Tibial nerve (tissue), 4 donors: ENCODE measurements around the gene ADAMTS9. TPM values are rescaled to one million over a fixed set of nuclear protein-coding genes. Genes with fewer than 3 reads are reported as not detected.

Experiments
- DNase-seq, 2 donors: peaks; one replicate each; pipeline ENCODE4 v3.0.0-alpha.2; 2019; ENCODE audit warnings: low spot score in 2 of 2
- H3K27ac ChIP-seq, 4 donors: fragments of 200-600 bp; sonication (generic) in 3 of 4; one replicate each; pipeline ENCODE4 v1.5.1; 2017 to 2019; ENCODE audit warnings: mild to moderate bottlenecking in 1 of 4
- H3K27me3 ChIP-seq, 2 donors: fragments of 200-600 bp; sonication (generic) in 1 of 2; one replicate each; pipeline versions ENCODE4 v1.5.1 to v1.6.0; 2017 to 2019
- H3K36me3 ChIP-seq, 3 donors: fragments of 200-600 bp; sonication (generic); one replicate each; pipeline ENCODE4 v1.5.1; 2018 to 2019
- H3K4me1 ChIP-seq, 4 donors: fragments of 200-600 bp; sonication (generic) in 3 of 4; one replicate each; pipeline ENCODE4 v1.5.1; 2017 to 2019
- H3K4me3 ChIP-seq, 4 donors: fragments of 200-600 bp; sonication (generic) in 3 of 4; one replicate each; pipeline ENCODE4 v1.5.1; 2017 to 2019; ENCODE audit warnings: mild to moderate bottlenecking in 1 of 4, moderate library complexity in 1 of 4
- H3K9me3 ChIP-seq, 4 donors: fragments of 200-600 bp; sonication (generic) in 3 of 4; one replicate each; pipeline ENCODE4 v1.5.1; 2017 to 2019
- CTCF ChIP-seq, 5 experiments: fragments of 200-600 bp in 3 of 5; fragments of 450-650 bp in 2 of 5; sonication (generic) in 3 of 5; IDR thresholded peaks; one replicate each; pipeline ENCODE4 v1.5.1; 2016 to 2019; ENCODE audit warnings: antibody characterized with exemption in 5 of 5, mild to moderate bottlenecking in 3 of 5, moderate library complexity in 2 of 5
- EP300 ChIP-seq, 2 donors: sonication (generic); formaldehyde crosslinking; IDR thresholded peaks; one replicate each; pipeline ENCODE4 v1.6.1; 2017; ENCODE audit warnings: antibody characterized with exemption in 2 of 2, mild to moderate bottlenecking in 1 of 2
- POLR2A ChIP-seq, 2 donors: fragments of 450-650 bp; IDR thresholded peaks; one replicate each; pipeline ENCODE4 v1.6.1; 2017; ENCODE audit warnings: antibody characterized with exemption in 2 of 2, mild to moderate bottlenecking in 2 of 2, moderate library complexity in 2 of 2
- WGBS, 2 donors: methylation state at CpG; one replicate each; pipeline ENCODE4 v1.1.5; 2018; 5-methylcytosine and 5-hydroxymethylcytosine counted together
- total RNA-seq, 4 donors: library from RNA; depleted of rRNA; stranded (reverse); fragments of >200 nt; gene quantifications; one replicate each; pipeline ENCODE4 v1.1.0, GENCODE V29; 2016

Gene ADAMTS9
- total RNA-seq, 4 donors from 2014 or later, result 79.1 to 145 (median 95.0) TPM

DNA sequence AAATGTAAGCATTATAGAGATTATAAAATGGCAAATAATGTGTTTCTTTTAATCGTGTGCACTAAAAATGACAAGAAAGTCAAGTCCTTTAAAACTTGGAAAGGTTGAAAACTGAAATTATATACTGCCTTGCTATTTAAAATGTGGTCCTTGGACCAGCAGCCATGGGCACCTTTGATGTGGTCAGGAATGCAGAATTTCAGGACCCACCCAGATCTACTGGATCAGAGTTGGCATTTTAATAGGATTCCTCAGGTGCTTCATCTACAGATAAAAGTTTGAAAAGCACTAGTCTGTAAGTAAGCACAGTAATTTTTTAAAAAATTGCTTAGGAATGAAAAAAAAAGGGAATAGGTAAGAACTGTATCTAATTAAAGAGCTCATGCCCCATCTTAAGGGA is 55.8 kb downstream of the ADAMTS9 start:
- DNase-seq, result no peak
- Histone ChIP-seq H3K36me3 (peaks cover 0 to 85% (median 0%) of the 10 kb centered on the region in 3 donors), H3K27me3 (no peaks in the 10 kb centered on the region), H3K4me3 (no peak overlapping the region), H3K9me3 (no peaks in the 10 kb centered on the region), H3K27ac (no peak overlapping the region), H3K4me1 (no peaks in the 10 kb centered on the region)
- no peak for TF ChIP-seq EP300 (IDR thresholded peaks at IDR 0.05)
- no peak for TF ChIP-seq POLR2A (IDR thresholded peaks at IDR 0.05)
- TF ChIP-seq CTCF (IDR thresholded peaks at IDR 0.05), result no peak
- WGBS, 2 donors, result 84 to 88% methylated on average over 1 of the region's 1 CpG

GRCh38 chr3:64627471-64628321 is 60.1 kb downstream of the ADAMTS9 start:
- Histone ChIP-seq H3K4me3 (no peak overlapping the region), H3K4me1 (no peaks in the 10 kb centered on the region), H3K9me3 (no peaks in the 10 kb centered on the region), H3K27me3 (no peaks in the 10 kb centered on the region), H3K36me3 (peaks cover 0 to 78% (median 0%) of the 10 kb centered on the region in 3 donors), H3K27ac (no peak overlapping the region)
- DNase-seq, result no peak
- TF ChIP-seq EP300 (IDR thresholded peaks at IDR 0.05), result peak in 1 of 2 donors; percentile 6
- no peak for TF ChIP-seq POLR2A (IDR thresholded peaks at IDR 0.05)
- TF ChIP-seq CTCF (IDR thresholded peaks at IDR 0.05), result no peak
- 71 to 75% methylated on average over 7 of the region's 7 CpGs for WGBS, 2 donors

GRCh38 chr3:64627042-64627441 is 60.8 kb downstream of the ADAMTS9 start:
- Histone ChIP-seq H3K4me1 (no peaks in the 10 kb centered on the region), H3K9me3 (no peaks in the 10 kb centered on the region), H3K36me3 (peaks cover 0 to 78% (median 0%) of the 10 kb centered on the region in 3 donors), H3K4me3 (no peak overlapping the region), H3K27me3 (no peaks in the 10 kb centered on the region), H3K27ac (no peak overlapping the region)
- 96% methylated on average over 5 of the region's 5 CpGs for WGBS, 2 donors
- TF ChIP-seq CTCF (IDR thresholded peaks at IDR 0.05) (no peak), POLR2A (IDR thresholded peaks at IDR 0.05) (no peak), EP300 (IDR thresholded peaks at IDR 0.05) (no peak)
- no peak for DNase-seq

DNA sequence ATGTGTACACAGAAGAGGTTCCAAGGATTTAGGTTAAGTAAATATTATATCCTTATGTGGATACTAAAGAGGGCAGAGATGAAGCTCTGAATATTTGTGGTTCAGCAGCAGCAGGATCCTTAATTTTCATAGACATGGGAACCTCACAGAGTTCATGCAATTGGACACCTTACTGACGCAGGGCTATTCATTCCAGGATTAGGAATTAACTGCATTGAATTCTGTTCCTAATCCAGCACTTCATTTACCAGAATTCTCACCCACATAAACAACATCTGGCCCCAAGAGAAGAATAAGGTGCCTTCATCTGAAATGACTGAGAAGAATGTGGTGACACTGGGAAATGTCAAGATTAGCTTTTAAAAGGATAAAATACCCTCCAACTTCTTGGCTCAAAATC is 62.4 kb downstream of the ADAMTS9 start:
- peaks cover 0 to 81% (median 0%) of the 10 kb centered on the region in 3 donors for H3K36me3 ChIP-seq

More for the DNA sequence above, 62.4 kb downstream of the ADAMTS9 start:
- H3K27me3 ChIP-seq, result no peaks in the 10 kb centered on the region
- H3K9me3 ChIP-seq, result no peaks in the 10 kb centered on the region
- DNase-seq, result no peak
- H3K4me3 ChIP-seq, result no peak overlapping the region
- TF ChIP-seq POLR2A (IDR thresholded peaks at IDR 0.05) (no peak), CTCF (IDR thresholded peaks at IDR 0.05) (no peak), EP300 (IDR thresholded peaks at IDR 0.05) (no peak)
- H3K27ac ChIP-seq, result no peak overlapping the region
- H3K4me1 ChIP-seq, result no peaks in the 10 kb centered on the region
- 74 to 100% methylated on average over 1 of the region's 1 CpG for WGBS, 2 donors
